ENCODE measurements around the gene OR5B21.

DNA sequence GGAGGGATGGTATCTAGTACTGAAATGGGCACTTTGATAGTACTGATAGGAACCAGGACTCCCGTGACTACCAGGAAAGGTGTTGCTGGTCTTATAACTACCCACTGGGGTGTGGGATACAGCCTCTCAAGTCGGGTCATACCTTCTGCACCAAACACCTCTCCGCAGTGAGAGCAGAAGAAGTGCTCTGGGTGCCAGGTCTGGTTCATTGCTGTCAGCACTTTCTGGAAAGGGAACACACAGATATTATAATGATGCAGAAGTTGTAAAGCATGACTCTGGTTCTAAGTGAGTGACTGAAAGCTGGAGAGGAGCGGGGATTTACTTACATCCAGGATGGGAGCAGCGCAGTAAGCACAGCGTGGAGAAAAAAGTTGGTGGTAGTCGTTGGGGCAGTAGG is 41.7 kb upstream of the OR5B21 start:
- TF ChIP-seq, protein P1, sequence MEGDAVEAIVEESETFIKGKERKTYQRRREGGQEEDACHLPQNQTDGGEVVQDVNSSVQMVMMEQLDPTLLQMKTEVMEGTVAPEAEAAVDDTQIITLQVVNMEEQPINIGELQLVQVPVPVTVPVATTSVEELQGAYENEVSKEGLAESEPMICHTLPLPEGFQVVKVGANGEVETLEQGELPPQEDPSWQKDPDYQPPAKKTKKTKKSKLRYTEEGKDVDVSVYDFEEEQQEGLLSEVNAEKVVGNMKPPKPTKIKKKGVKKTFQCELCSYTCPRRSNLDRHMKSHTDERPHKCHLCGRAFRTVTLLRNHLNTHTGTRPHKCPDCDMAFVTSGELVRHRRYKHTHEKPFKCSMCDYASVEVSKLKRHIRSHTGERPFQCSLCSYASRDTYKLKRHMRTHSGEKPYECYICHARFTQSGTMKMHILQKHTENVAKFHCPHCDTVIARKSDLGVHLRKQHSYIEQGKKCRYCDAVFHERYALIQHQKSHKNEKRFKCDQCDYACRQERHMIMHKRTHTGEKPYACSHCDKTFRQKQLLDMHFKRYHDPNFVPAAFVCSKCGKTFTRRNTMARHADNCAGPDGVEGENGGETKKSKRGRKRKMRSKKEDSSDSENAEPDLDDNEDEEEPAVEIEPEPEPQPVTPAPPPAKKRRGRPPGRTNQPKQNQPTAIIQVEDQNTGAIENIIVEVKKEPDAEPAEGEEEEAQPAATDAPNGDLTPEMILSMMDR (IDR thresholded peaks at IDR 0.05): no peak
- no peak for TF ChIP-seq POLR2A (IDR thresholded peaks at IDR 0.05)
